Measurements from ENCODE around the gene DNAI7. TPM values are rescaled to one million over a fixed set of nuclear protein-coding genes. Genes with fewer than 3 reads are reported as not detected.

Gene DNAI7
- total RNA-seq, 1 experiment from 2014 or later, result 0.33 TPM

- Mint-ChIP-seq H3K4me1 (ENCODE audit: low read depth, unreplicated experiment) (no peaks in the 10 kb centered on the region), H3K27me3 (ENCODE audit: unreplicated experiment) (no peaks in the 10 kb centered on the region), H3K4me3 (ENCODE audit: low read depth, unreplicated experiment) (no peak overlapping the region), H3K9me3 (ENCODE audit: low read depth, unreplicated experiment) (no peaks in the 10 kb centered on the region), H3K27ac (ENCODE audit: unreplicated experiment) (no peak overlapping the region), H3K36me3 (ENCODE audit: insufficient read depth, unreplicated experiment) (no peaks in the 10 kb centered on the region)
- CTCF ChIA-PET, result interaction anchor here (0.7 kb wide), 1 partner anchor 675 kb away, joined by 3 read pairs; no protein-coding TSS in a partner anchor
- intact Hi-C loops (cut with micrococcal nuclease; ENCODE audit: unreplicated experiment), result no loop called here
- no TSS peak for BruUV-seq (replicated peaks)
- TF ChIP-seq CTCF (IDR thresholded peaks at IDR 0.05; ENCODE audit: unreplicated experiment), result no peak
- no peak for DNase-seq
These were observed 129.9 kb downstream of the DNAI7 start for GRCh38 chr12:25065035-25065434.

- H3K9me3 Mint-ChIP-seq (ENCODE audit: low read depth, unreplicated experiment), result no peaks in the 10 kb centered on the region
- no peak overlapping the region for H3K27ac Mint-ChIP-seq (ENCODE audit: unreplicated experiment)
- TF ChIP-seq CTCF (IDR thresholded peaks at IDR 0.05; ENCODE audit: unreplicated experiment), result no peak
- H3K36me3 Mint-ChIP-seq (ENCODE audit: insufficient read depth, unreplicated experiment), result no peaks in the 10 kb centered on the region
- no peak overlapping the region for H3K4me3 Mint-ChIP-seq (ENCODE audit: low read depth, unreplicated experiment)
- no TSS peak for BruUV-seq (replicated peaks)
- intact Hi-C loops (cut with micrococcal nuclease; ENCODE audit: unreplicated experiment), result no loop called here
- no peak for DNase-seq
- H3K4me1 Mint-ChIP-seq (ENCODE audit: low read depth, unreplicated experiment), result no peaks in the 10 kb centered on the region
- CTCF ChIA-PET, result interaction anchor here (0.7 kb wide), 1 partner anchor 676 kb away, joined by 3 read pairs; no protein-coding TSS in a partner anchor
- no peaks in the 10 kb centered on the region for H3K27me3 Mint-ChIP-seq (ENCODE audit: unreplicated experiment)
These were observed 130.9 kb downstream of the DNAI7 start for GRCh38 chr12:25063873-25064628.

GRCh38 chr12:25058658-25059058, 136.3 kb downstream of the DNAI7 start:
- no peaks in the 10 kb centered on the region for H3K9me3 Mint-ChIP-seq (ENCODE audit: low read depth, unreplicated experiment)
- no peaks in the 10 kb centered on the region for H3K4me1 Mint-ChIP-seq (ENCODE audit: low read depth, unreplicated experiment)
- no peaks in the 10 kb centered on the region for H3K27me3 Mint-ChIP-seq (ENCODE audit: unreplicated experiment)
- H3K4me3 Mint-ChIP-seq (ENCODE audit: low read depth, unreplicated experiment), result no peak overlapping the region
- no TSS peak for BruUV-seq (replicated peaks)
- TF ChIP-seq CTCF (IDR thresholded peaks at IDR 0.05; ENCODE audit: unreplicated experiment), result no peak
- no peak overlapping the region for H3K27ac Mint-ChIP-seq (ENCODE audit: unreplicated experiment)
- DNase-seq, result no peak
- H3K36me3 Mint-ChIP-seq (ENCODE audit: insufficient read depth, unreplicated experiment), result no peaks in the 10 kb centered on the region
- CTCF ChIA-PET, result no interaction called here
- intact Hi-C loops (cut with micrococcal nuclease; ENCODE audit: unreplicated experiment), result no loop called here

Other genes starting within 250 kb of the DNAI7 start
- gene BCAT1, start 246.1 kb downstream of the DNAI7 start, total RNA-seq (2022), result 0.98 and 4.0 TPM in 2 replicates
- gene ETFRF1, start 77 bp upstream of the DNAI7 start, total RNA-seq (2022), result 8.6 and 10.5 TPM in 2 replicates
- 29.5 and 35.2 TPM in 2 replicates for gene KRAS, start 55.8 kb upstream of the DNAI7 start, total RNA-seq (2022)

Data from Calu3 (cell line).